K562 (cell line): ENCODE measurements around the gene COPA. TPM values are rescaled to one million over a fixed set of nuclear protein-coding genes. Genes with fewer than 3 reads are reported as not detected.

Experiments
- C11orf30 ChIP-seq: fragments of 450-650 bp; IDR thresholded peaks from 2 replicates; pipeline ENCODE4 v1.6.1; 2016; ENCODE audit warnings: low read depth, mild to moderate bottlenecking
- HLTF ChIP-seq: fragments of 450-650 bp; IDR thresholded peaks from 2 replicates; pipeline ENCODE4 v1.6.1; 2016
- MCM5 ChIP-seq: fragments of 450-650 bp; IDR thresholded peaks from 2 replicates; pipeline ENCODE4 v1.6.1; 2016; ENCODE audit warnings: low read depth
- NUFIP1 ChIP-seq: fragments of 450-650 bp; IDR thresholded peaks from 2 replicates; pipeline ENCODE4 v1.6.1; 2018; ENCODE audit not compliant: partially characterized antibody
- RBM34 ChIP-seq: fragments of 200-400 bp; formaldehyde crosslinking; IDR thresholded peaks from 2 replicates; pipeline ENCODE4 v1.6.1; 2018; ENCODE audit warnings: low read length, borderline replicate concordance; ENCODE audit not compliant: insufficient read depth
- SIX5 ChIP-seq, 2 experiments: IDR thresholded peaks; 2 replicates each; pipeline ENCODE4 v1.6.1; 2011; ENCODE audit warnings: low read length in 2 of 2, borderline replicate concordance in 1 of 2, low read depth in 1 of 2, mild to moderate bottlenecking in 1 of 2, moderate library complexity in 1 of 2; ENCODE audit not compliant: insufficient read depth in 1 of 2
- STAG1 ChIP-seq: sonication (generic); formaldehyde crosslinking; IDR thresholded peaks from 2 replicates; pipeline ENCODE4 v1.5.0; 2020; ENCODE audit warnings: missing genetic modification reagents, borderline replicate concordance
- TARDBP ChIP-seq: fragments of 450-650 bp; IDR thresholded peaks from 2 replicates; pipeline ENCODE4 v1.6.1; 2016
- TEAD4 ChIP-seq, 2 experiments: sonication (generic) in 1 of 2; formaldehyde crosslinking in 1 of 2; IDR thresholded peaks; 2 replicates each; pipeline versions ENCODE4 v1.6.1 to v1.8.0; 2012 to 2022; ENCODE audit warnings: borderline replicate concordance in 1 of 2, inconsistent platforms in 1 of 2, low read length in 1 of 2, mild to moderate bottlenecking in 1 of 2, missing genetic modification reagents in 1 of 2
- polyA plus RNA-seq, 8 experiments: library from polyadenylated mRNA; depleted of rRNA in 4 of 8; stranded (reverse) in 5 of 8; unstranded in 3 of 8; fragments of >200 nt; fragmentation: Nextera tagmentation in 2 of 8; fragmentation: Illumina TruSeq in 1 of 8; extraction: Ambion mirVana in 2 of 8; extraction: Trizol in 1 of 8; gene quantifications; 2 replicates each; pipeline versions ENCODE4 v1.2.1 to v1.2.3, GENCODE V29; 2011 to 2014; ENCODE audit warnings: inconsistent platforms in 1 of 8, missing spikeins in 1 of 8
- total RNA-seq, 7 experiments: library from RNA; depleted of rRNA in 6 of 7; stranded (reverse); fragments of >200 nt in 6 of 7; fragmentation: Illumina TruSeq in 2 of 7; extraction: Trizol in 2 of 7; gene quantifications; 2 replicates each; pipeline versions ENCODE4 v1.2.1 to v1.2.3, GENCODE V29; 2011 to 2021; ENCODE audit warnings: low replicate concordance in 1 of 7
- TF ChIP-seq, protein P1 (sequence below): sonication (generic); formaldehyde crosslinking; IDR thresholded peaks from 2 replicates; pipeline ENCODE4 v1.8.0; 2022; ENCODE audit warnings: mild to moderate bottlenecking, missing genetic modification reagents
- TF ChIP-seq, protein P2 (sequence below): fragments of 200-400 bp; formaldehyde crosslinking; IDR thresholded peaks from 2 replicates; pipeline ENCODE4 v1.6.1; 2017; ENCODE audit warnings: mild to moderate bottlenecking, low read depth, low read length, moderate library complexity
- TF ChIP-seq, protein P3 (sequence below): fragments of 250-450 bp; sonication (Bioruptor Pico); IDR thresholded peaks from 2 replicates; pipeline ENCODE4 v1.4.0; 2020; ENCODE audit warnings: borderline replicate concordance
- TF ChIP-seq, protein P4 (sequence below): fragments of 250-450 bp; sonication (Bioruptor Pico); IDR thresholded peaks from 2 replicates; pipeline ENCODE4 v1.4.0; 2020

The COPA gene
- total and polyA plus RNA-seq, 9 of the 15 experiments (the other 6 are each of a cell fraction or from before 2014, with no cell fraction given): 49.8 to 222 (median 110) TPM

DNA sequence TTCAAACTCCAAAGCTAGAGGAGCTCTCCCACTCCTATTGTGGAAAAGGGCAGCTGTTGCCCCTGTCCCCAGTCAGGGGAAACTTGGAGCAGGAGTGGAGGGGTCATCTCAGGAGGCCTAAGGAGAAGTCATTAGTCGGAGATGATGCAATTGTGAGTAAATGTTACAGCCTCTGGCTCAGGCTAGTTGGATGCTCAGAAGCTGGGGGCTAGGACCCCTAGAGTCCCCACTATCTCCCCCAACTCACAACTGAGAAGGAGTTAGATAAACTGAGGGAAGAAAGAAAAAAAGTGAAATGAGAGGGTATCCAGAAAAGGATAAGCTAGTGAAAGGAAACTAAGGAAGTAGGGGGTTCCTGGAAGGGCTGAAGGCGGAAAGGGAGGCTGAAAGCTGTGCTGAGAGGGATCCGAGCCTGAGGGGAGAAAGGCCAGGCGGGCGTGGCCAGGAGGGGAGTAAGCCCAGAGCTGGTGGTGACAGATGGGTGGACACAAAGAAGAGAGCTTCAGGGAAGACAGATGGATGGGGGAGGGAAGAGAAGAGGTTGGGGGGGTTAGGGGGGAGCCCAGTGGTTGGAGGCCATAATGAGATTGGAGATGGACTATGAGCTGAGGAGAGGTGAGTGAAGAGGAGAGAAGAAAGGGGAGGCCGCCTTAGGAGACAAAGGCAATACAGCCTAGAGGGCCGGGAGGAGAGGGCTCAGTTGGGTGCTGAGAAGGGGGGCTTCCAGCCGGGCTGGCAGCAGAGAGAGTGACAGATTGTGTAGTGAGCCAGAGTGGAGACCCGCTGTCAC lies 19.3 kb upstream of the COPA start (continued):
- TF ChIP-seq NUFIP1 (no peak), RBM34 (no peak), STAG1 (CRISPR knock-in tag) (no peak), TARDBP (no peak), MCM5 (no peak), SIX5 (IDR thresholded peaks at IDR 0.05; ENCODE audit: borderline replicate concordance in 1 of 2, insufficient read depth in 1 of 2, low read depth in 1 of 2, low read length in 2 of 2) (no peak), HLTF (peak; percentile 64; the same call in 1 of the 2 replicates), TEAD4 (IDR thresholded peaks at IDR 0.05; ENCODE audit: low read length) (no peak), TEAD4 (CRISPR knock-in tag; IDR thresholded peaks at IDR 0.05; ENCODE audit: borderline replicate concordance) (no peak), C11orf30 (no peak)
- TF ChIP-seq, protein P1, sequence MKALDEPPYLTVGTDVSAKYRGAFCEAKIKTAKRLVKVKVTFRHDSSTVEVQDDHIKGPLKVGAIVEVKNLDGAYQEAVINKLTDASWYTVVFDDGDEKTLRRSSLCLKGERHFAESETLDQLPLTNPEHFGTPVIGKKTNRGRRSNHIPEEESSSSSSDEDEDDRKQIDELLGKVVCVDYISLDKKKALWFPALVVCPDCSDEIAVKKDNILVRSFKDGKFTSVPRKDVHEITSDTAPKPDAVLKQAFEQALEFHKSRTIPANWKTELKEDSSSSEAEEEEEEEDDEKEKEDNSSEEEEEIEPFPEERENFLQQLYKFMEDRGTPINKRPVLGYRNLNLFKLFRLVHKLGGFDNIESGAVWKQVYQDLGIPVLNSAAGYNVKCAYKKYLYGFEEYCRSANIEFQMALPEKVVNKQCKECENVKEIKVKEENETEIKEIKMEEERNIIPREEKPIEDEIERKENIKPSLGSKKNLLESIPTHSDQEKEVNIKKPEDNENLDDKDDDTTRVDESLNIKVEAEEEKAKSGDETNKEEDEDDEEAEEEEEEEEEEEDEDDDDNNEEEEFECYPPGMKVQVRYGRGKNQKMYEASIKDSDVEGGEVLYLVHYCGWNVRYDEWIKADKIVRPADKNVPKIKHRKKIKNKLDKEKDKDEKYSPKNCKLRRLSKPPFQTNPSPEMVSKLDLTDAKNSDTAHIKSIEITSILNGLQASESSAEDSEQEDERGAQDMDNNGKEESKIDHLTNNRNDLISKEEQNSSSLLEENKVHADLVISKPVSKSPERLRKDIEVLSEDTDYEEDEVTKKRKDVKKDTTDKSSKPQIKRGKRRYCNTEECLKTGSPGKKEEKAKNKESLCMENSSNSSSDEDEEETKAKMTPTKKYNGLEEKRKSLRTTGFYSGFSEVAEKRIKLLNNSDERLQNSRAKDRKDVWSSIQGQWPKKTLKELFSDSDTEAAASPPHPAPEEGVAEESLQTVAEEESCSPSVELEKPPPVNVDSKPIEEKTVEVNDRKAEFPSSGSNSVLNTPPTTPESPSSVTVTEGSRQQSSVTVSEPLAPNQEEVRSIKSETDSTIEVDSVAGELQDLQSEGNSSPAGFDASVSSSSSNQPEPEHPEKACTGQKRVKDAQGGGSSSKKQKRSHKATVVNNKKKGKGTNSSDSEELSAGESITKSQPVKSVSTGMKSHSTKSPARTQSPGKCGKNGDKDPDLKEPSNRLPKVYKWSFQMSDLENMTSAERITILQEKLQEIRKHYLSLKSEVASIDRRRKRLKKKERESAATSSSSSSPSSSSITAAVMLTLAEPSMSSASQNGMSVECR: no peak
- TF ChIP-seq, protein P2, sequence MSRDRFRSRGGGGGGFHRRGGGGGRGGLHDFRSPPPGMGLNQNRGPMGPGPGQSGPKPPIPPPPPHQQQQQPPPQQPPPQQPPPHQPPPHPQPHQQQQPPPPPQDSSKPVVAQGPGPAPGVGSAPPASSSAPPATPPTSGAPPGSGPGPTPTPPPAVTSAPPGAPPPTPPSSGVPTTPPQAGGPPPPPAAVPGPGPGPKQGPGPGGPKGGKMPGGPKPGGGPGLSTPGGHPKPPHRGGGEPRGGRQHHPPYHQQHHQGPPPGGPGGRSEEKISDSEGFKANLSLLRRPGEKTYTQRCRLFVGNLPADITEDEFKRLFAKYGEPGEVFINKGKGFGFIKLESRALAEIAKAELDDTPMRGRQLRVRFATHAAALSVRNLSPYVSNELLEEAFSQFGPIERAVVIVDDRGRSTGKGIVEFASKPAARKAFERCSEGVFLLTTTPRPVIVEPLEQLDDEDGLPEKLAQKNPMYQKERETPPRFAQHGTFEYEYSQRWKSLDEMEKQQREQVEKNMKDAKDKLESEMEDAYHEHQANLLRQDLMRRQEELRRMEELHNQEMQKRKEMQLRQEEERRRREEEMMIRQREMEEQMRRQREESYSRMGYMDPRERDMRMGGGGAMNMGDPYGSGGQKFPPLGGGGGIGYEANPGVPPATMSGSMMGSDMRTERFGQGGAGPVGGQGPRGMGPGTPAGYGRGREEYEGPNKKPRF: no peak
- TF ChIP-seq, protein P3, sequence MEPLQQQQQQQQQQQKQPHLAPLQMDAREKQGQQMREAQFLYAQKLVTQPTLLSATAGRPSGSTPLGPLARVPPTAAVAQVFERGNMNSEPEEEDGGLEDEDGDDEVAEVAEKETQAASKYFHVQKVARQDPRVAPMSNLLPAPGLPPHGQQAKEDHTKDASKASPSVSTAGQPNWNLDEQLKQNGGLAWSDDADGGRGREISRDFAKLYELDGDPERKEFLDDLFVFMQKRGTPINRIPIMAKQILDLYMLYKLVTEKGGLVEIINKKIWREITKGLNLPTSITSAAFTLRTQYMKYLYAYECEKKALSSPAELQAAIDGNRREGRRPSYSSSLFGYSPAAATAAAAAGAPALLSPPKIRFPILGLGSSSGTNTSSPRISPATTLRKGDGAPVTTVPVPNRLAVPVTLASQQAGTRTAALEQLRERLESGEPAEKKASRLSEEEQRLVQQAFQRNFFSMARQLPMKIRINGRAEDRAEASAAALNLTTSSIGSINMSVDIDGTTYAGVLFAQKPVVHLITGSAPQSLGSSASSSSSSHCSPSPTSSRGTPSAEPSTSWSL (CRISPR knock-in tag): no peak
- TF ChIP-seq, protein P4, sequence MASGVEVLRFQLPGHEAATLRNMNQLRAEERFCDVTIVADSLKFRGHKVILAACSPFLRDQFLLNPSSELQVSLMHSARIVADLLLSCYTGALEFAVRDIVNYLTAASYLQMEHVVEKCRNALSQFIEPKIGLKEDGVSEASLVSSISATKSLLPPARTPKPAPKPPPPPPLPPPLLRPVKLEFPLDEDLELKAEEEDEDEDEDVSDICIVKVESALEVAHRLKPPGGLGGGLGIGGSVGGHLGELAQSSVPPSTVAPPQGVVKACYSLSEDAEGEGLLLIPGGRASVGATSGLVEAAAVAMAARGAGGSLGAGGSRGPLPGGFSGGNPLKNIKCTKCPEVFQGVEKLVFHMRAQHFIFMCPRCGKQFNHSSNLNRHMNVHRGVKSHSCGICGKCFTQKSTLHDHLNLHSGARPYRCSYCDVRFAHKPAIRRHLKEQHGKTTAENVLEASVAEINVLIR (CRISPR knock-in tag): no peak
